HCT116 (cell line): ENCODE results near the gene HCRTR1. TPM values are rescaled to one million over a fixed set of nuclear protein-coding genes. Genes with fewer than 3 reads are reported as not detected.

Experiments
- ATAC-seq: fragments of 200-7000 bp; cut with Tn5 transposase; 2 replicates; pipeline ENCODE4 v1.9.1; 2020; ENCODE audit warnings: mild to moderate bottlenecking, moderate library complexity
- BruUV-seq: library from RNA; stranded (reverse); fragments of 400-500 nt; replicated peaks from 2 replicates; lab custom pipeline; 2021; lab: Mats Ljungman, UMichigan
- CTCF ChIA-PET: fragments of 300-600 bp; sonication (Branson Sonifier 250); formaldehyde crosslinking; loops from one replicate; lab custom pipeline; 2021; ENCODE audit warnings: antibody characterized with exemption; lab: Charles Lee
- POLR2A ChIA-PET: fragments of 300-600, 350-600 bp; sonication (Branson Sonifier 250); formaldehyde crosslinking; loops from one replicate; lab custom pipeline; 2021; ENCODE audit warnings: antibody characterized with exemption; lab: Charles Lee
- RAD21 ChIA-PET, 2 experiments: fragments of 300-600 bp; sonication (Branson Sonifier 250); formaldehyde crosslinking; loops; one replicate each; lab custom pipeline; 2023; ENCODE audit warnings: low total read pairs in 2 of 2; ENCODE audit not compliant: uncharacterized antibody in 2 of 2, unreplicated experiment in 2 of 2, low non-redundant PET in 1 of 2; lab: Charles Lee
- DNase-seq: peaks from one replicate; pipeline ENCODE4 v3.0.0-alpha.2; 2010; ENCODE audit warnings: low read depth, low spot score
- H2AFZ ChIP-seq: fragments of 200-600 bp; shearing (Covaris generic), sonication (generic); 2 replicates; pipeline ENCODE4 v1.6.1; 2017; ENCODE audit warnings: low read depth, mixed run types, mixed read lengths, antibody characterized with exemption, low read length; ENCODE audit not compliant: poor library complexity, severe bottlenecking
- H3K27ac ChIP-seq: 2 replicates; pipeline ENCODE4 v1.5.1; 2012; ENCODE audit warnings: low read depth, low read length
- H3K27me3 ChIP-seq: fragments of 200-600 bp; sonication (generic); 2 replicates; pipeline ENCODE4 v1.6.1; 2016; ENCODE audit warnings: mixed run types, low read length, mixed read lengths; ENCODE audit not compliant: insufficient read depth
- H3K36me3 ChIP-seq, 2 experiments: fragments of 200-500 bp in 1 of 2; fragments of 200-600 bp in 1 of 2; sonication (Bioruptor generic) in 1 of 2; sonication (generic) in 1 of 2; 2 replicates each; pipeline versions ENCODE4 v1.5.1 to v1.6.1; 2014 to 2016; ENCODE audit warnings: low read length in 2 of 2, inconsistent platforms in 1 of 2, mixed read lengths in 1 of 2, mixed run types in 1 of 2; ENCODE audit not compliant: insufficient read depth in 2 of 2, control insufficient read depth in 1 of 2
- H3K4me1 ChIP-seq, 2 experiments: fragments of 200-600 bp in 1 of 2; sonication (generic) in 1 of 2; 2 replicates each; pipeline versions ENCODE4 v1.5.1 to v1.6.1; 2012 to 2017; ENCODE audit warnings: low read length in 2 of 2, inconsistent platforms in 1 of 2, mild to moderate bottlenecking in 1 of 2, mixed read lengths in 1 of 2, mixed run types in 1 of 2, moderate library complexity in 1 of 2; ENCODE audit not compliant: insufficient read depth in 2 of 2, control insufficient read depth in 1 of 2
- H3K4me2 ChIP-seq: fragments of 200-600 bp; sonication (generic); 2 replicates; pipeline ENCODE4 v1.6.1; 2017; ENCODE audit warnings: mixed run types, low read length, mixed read lengths
- H3K4me3 ChIP-seq, 2 experiments: fragments of 200-600 bp in 1 of 2; sonication (generic) in 1 of 2; replicated peaks in 1 of 2; 2 replicates each; pipeline ENCODE4 v1.5.1; 2011 to 2016; ENCODE audit warnings: low read length in 2 of 2, control low read depth in 1 of 2, low read depth in 1 of 2, mild to moderate bottlenecking in 1 of 2, mixed read lengths in 1 of 2, mixed run types in 1 of 2
- H3K79me2 ChIP-seq: fragments of 200-600 bp; sonication (generic); 2 replicates; pipeline ENCODE4 v1.6.1; 2017; ENCODE audit warnings: mild to moderate bottlenecking, mixed run types, low read length, moderate library complexity, mixed read lengths; ENCODE audit not compliant: insufficient read depth
- H3K9ac ChIP-seq: fragments of 200-600 bp; sonication (generic); 2 replicates; pipeline ENCODE4 v1.6.1; 2016; ENCODE audit warnings: low read length, mixed read lengths
- H3K9me2 ChIP-seq: fragments of 200-600 bp; sonication (generic), shearing (Covaris generic); 2 replicates; pipeline ENCODE4 v1.6.1; 2017; ENCODE audit warnings: mixed run types, mild to moderate bottlenecking, moderate library complexity; ENCODE audit not compliant: insufficient read depth
- H3K9me3 ChIP-seq, 2 experiments: fragments of 200-500 bp in 1 of 2; fragments of 200-600 bp in 1 of 2; sonication (Bioruptor generic) in 1 of 2; sonication (generic) in 1 of 2; 2 replicates each; pipeline ENCODE4 v1.6.1; 2014 to 2017; ENCODE audit warnings: low read length in 2 of 2, mixed read lengths in 2 of 2, inconsistent platforms in 1 of 2, low read depth in 1 of 2, mild to moderate bottlenecking in 1 of 2, mixed run types in 1 of 2, moderate library complexity in 1 of 2; ENCODE audit not compliant: control insufficient read depth in 1 of 2, insufficient read depth in 1 of 2
- H4K20me1 ChIP-seq: fragments of 200-600 bp; sonication (generic), shearing (Covaris generic); 2 replicates; pipeline ENCODE4 v1.6.1; 2017; ENCODE audit warnings: mixed run types, mild to moderate bottlenecking, moderate library complexity; ENCODE audit not compliant: insufficient read depth
- CBX3 ChIP-seq: IDR thresholded peaks from 2 replicates; pipeline ENCODE4 v1.6.1; 2012; ENCODE audit warnings: low read depth
- CEBPB ChIP-seq: IDR thresholded peaks from 2 replicates; pipeline ENCODE4 v1.6.1; 2012; ENCODE audit warnings: low read depth
- CTCF ChIP-seq, 3 experiments: fragments of 200-600 bp in 1 of 3; sonication (generic) in 1 of 3; IDR thresholded peaks in 2 of 3; conservative IDR thresholded peaks in 1 of 3; 2 replicates each; pipeline ENCODE4 v1.5.1; 2012 to 2017; ENCODE audit warnings: low read depth in 2 of 3, low read length in 2 of 3, antibody characterized with exemption in 1 of 3, borderline replicate concordance in 1 of 3, control low read depth in 1 of 3, mild to moderate bottlenecking in 1 of 3, mixed read lengths in 1 of 3, mixed run types in 1 of 3, moderate library complexity in 1 of 3; ENCODE audit not compliant: insufficient read depth in 1 of 3
- EGR1 ChIP-seq: IDR thresholded peaks from 2 replicates; pipeline ENCODE4 v1.6.1; 2012; ENCODE audit warnings: low read depth
- ELF1 ChIP-seq: IDR thresholded peaks from 2 replicates; pipeline ENCODE4 v1.6.1; 2012; ENCODE audit warnings: low read depth, borderline replicate concordance
- EZH2 ChIP-seq: fragments of 200-600 bp; sonication (generic); IDR thresholded peaks from 2 replicates; pipeline ENCODE4 v1.6.1; 2017; ENCODE audit warnings: antibody characterized with exemption, mixed run types
- FOSL1 ChIP-seq: IDR thresholded peaks from 2 replicates; pipeline ENCODE4 v1.6.1; 2012; ENCODE audit warnings: low read depth
- JUND ChIP-seq: IDR thresholded peaks from 2 replicates; pipeline ENCODE4 v1.6.1; 2012
- MAX ChIP-seq: IDR thresholded peaks from 2 replicates; pipeline ENCODE4 v1.6.1; 2012
- POLR2A ChIP-seq: IDR thresholded peaks from 2 replicates; pipeline ENCODE4 v1.7.0; 2011; ENCODE audit warnings: borderline replicate concordance; ENCODE audit not compliant: insufficient read depth, insufficient read length; ENCODE audit errors: extremely low read depth
- POLR2AphosphoS5 ChIP-seq: IDR thresholded peaks from 2 replicates; pipeline ENCODE4 v1.6.1; 2011; ENCODE audit warnings: mild to moderate bottlenecking, low read depth, low read length, moderate library complexity
- RAD21 ChIP-seq: IDR thresholded peaks from 2 replicates; pipeline ENCODE4 v1.6.1; 2012; ENCODE audit warnings: low read depth, mild to moderate bottlenecking
- REST ChIP-seq: IDR thresholded peaks from 2 replicates; pipeline ENCODE4 v1.6.1; 2012; ENCODE audit warnings: low read depth
- SIN3A ChIP-seq: IDR thresholded peaks from 2 replicates; pipeline ENCODE4 v1.6.1; 2012; ENCODE audit warnings: low read depth
- SP1 ChIP-seq: IDR thresholded peaks from 2 replicates; pipeline ENCODE4 v1.6.1; 2012; ENCODE audit warnings: low read depth
- TCF7L2 ChIP-seq: IDR thresholded peaks from 2 replicates; pipeline ENCODE4 v1.7.0; 2011; ENCODE audit warnings: borderline replicate concordance, inconsistent platforms; ENCODE audit not compliant: insufficient read depth, insufficient read length; ENCODE audit errors: extremely low read depth
- ZFX ChIP-seq: fragments of 450-650 bp; IDR thresholded peaks from 2 replicates; pipeline ENCODE4 v1.6.1; 2017
- intact Hi-C: fragments of 100-400 bp; cut with micrococcal nuclease; formaldehyde crosslinking; loops from 2 replicates; pipeline ENCODE4 v1.10.0; 2022
- total RNA-seq: library from RNA; stranded (reverse); gene quantifications from one replicate; pipeline ENCODE4 v1.2.1, GENCODE V29; 2021; ENCODE audit not compliant: unreplicated experiment
- TF ChIP-seq, protein P1 (sequence below): IDR thresholded peaks from 2 replicates; pipeline ENCODE4 v1.6.1; 2012

HCRTR1 gene
- total RNA-seq, 1 experiment from 2014 or later = not detected

- no peak overlapping the region for H3K27ac ChIP-seq
- no peaks in the 10 kb centered on the region for H3K27me3 ChIP-seq
- H3K9ac ChIP-seq = no peak overlapping the region
- ATAC-seq (peak; percentile 79), DNase-seq (peak; percentile 13)
- TF ChIP-seq SIN3A (no peak), ELF1 (no peak), POLR2A (no peak), JUND (no peak), CEBPB (no peak), REST (no peak), CBX3 (no peak), POLR2AphosphoS5 (no peak), FOSL1 (no peak), EGR1 (no peak), TCF7L2 (no peak), SP1 (no peak), MAX (no peak), ZFX (no peak), EZH2 (no peak), CTCF (IDR thresholded peaks at IDR 0.05 in 2 of 3, conservative IDR thresholded peaks at IDR 0.05 in 1 of 3; ENCODE audit: borderline replicate concordance in 1 of 3, insufficient read depth in 1 of 3, low read depth in 2 of 3, low read length in 2 of 3) (peak; percentile 90 to 95 (median 93)), RAD21 (peak; percentile 98)
- TF ChIP-seq, protein P1, sequence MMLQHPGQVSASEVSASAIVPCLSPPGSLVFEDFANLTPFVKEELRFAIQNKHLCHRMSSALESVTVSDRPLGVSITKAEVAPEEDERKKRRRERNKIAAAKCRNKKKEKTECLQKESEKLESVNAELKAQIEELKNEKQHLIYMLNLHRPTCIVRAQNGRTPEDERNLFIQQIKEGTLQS = no peak
- no peak overlapping the region for H3K4me2 ChIP-seq
- H2AFZ ChIP-seq = no peak overlapping the region
- intact Hi-C loops = loop anchor here (1.0 to 10.0 kb wide), 4 partner anchors 51 to 301 kb away; no protein-coding TSS in a partner anchor
- H3K9me3 ChIP-seq = no peaks in the 10 kb centered on the region
- H4K20me1 ChIP-seq = no peaks in the 10 kb centered on the region
- POLR2A ChIA-PET = interaction anchor here (1.1 to 1.3 kb wide), 2 partner anchors 82 to 125 kb away, joined by 4 to 8 read pairs; no protein-coding TSS in a partner anchor
- no peaks in the 10 kb centered on the region for H3K36me3 ChIP-seq
- H3K9me2 ChIP-seq = no peaks in the 10 kb centered on the region
- BruUV-seq = no TSS peak
- CTCF ChIA-PET = interaction anchor here (0.5 to 6.0 kb wide), 13 partner anchors 15 to 399 kb away, joined by 3 to 105 read pairs (median 4); no protein-coding TSS in a partner anchor
- RAD21 ChIA-PET = interaction anchor here (0.6 to 2.8 kb wide), 7 partner anchors 41 to 479 kb away, joined by 3 to 28 read pairs (median 4); no protein-coding TSS in a partner anchor
- H3K4me1 ChIP-seq = peaks cover 9 to 12% of the 10 kb centered on the region in 2 experiments
- H3K79me2 ChIP-seq = no peaks in the 10 kb centered on the region
- H3K4me3 ChIP-seq = no peak overlapping the region
Measured at GRCh38 chr1:31663622-31664452, 46.3 kb downstream of the HCRTR1 start.
